Measurements from ENCODE around the gene MBOAT7. TPM values are rescaled to one million over a fixed set of nuclear protein-coding genes. Genes with fewer than 3 reads are reported as not detected.
"Not testable (repeated sequence)": the region's sequence is repeated elsewhere in the genome, so short reads cannot be mapped to it uniquely, and the experiment has no call there.

Gene MBOAT7
- total RNA-seq, 1 experiment from 2014 or later = 27.5 TPM

GRCh38 chr19:54209811-54210494, 20.6 kb upstream of the MBOAT7 start:
- DNase-seq (ENCODE audit: extremely low read depth, low read depth) = peak; percentile 74

DNA sequence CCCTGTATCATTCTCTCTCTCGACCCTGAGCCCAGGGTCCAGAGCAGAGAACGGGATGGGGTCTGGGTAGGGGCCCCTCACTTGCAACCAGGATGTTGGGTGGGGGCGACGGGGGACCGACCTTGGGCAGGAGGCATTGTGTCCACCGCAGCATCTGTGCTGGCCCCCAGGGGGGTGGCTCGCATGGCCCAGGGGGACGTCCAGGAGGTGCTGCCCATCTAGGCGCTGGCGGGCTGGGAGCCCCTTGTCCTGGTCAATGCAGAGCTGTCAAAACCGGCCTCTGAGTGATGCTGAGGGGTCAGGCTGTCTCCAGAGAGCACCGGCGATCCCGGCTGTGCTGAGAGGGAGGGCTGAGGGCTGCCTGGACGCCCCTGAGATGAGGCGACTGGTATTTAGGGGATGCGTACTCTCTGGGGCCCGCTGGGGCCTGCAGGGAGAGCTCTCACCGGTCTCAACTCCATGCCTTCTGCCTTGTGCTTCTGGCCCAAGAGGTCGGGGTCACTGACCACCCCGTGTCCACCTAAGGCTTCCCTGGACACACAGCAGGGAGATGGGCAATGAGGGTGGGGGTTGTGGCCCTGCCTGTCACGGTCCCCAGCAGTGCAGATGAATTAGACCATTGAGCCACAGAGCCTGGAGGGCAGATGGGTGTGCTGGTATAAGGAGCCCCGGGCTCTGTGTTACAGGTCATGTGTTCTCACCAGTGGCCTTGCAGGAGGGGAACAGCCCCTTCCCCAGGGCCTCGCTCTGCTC, 19.9 kb upstream of the MBOAT7 start:
- no peak for DNase-seq (ENCODE audit: extremely low read depth, low read depth)

DNA sequence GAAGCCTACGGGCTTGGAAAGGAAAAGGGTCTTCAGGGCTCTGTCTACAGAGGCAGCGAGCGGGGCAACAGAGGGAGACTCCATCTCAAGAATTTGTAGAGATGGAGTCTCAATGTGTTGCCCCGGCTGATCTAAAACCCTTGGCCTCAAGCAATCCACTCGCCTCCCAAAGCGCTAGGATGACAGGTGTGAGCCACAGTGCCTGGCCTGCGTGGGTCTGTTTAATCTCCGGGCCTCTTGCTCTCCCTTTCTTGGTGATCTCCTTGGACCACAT, 19.3 kb upstream of the MBOAT7 start:
- DNase-seq (ENCODE audit: extremely low read depth, low read depth) = no peak

DNA sequence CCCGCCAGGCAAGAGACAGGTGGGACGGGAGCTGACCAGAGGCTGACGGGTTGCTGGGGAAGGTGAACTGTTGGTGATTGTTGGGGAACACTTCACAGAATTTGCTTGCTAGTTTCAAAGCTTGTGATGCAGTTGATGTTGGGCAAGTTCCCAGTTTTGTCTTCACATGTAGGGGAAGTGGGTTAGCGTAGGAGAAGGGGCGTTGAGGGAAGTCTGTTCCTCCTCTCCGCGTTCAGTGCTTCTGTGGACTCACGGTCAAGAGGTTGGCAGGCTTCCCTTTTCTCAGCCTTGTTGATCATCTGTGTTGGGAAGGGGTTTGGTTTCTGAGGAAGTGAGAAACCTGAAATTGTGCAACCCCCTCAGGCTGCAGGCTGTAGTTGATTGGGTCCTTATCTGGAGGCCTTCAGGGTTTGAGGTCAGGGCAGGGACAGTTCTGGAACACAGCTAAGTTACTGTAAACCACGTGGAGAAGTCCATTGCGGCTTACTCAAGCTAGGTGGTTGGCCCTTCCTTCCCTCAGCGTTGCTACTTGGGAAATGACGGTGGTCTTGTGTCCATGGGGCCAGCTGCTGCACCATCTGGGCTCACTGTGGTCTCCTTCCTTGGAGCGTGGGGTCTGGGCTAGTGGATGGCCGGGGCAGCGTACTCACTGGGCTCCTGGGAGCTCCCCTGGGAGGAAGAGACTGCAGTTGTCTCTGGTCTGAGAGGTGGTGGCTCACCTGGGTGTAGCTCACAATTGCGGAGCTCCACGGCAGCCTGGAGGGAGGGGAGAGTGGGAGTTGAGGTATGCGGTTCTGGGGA, 18.8 kb upstream of the MBOAT7 start:
- no peak for DNase-seq (ENCODE audit: extremely low read depth, low read depth)

GRCh38 chr19:54207676-54207982, 18.2 kb upstream of the MBOAT7 start:
- no peak for DNase-seq (ENCODE audit: extremely low read depth, low read depth)

DNA sequence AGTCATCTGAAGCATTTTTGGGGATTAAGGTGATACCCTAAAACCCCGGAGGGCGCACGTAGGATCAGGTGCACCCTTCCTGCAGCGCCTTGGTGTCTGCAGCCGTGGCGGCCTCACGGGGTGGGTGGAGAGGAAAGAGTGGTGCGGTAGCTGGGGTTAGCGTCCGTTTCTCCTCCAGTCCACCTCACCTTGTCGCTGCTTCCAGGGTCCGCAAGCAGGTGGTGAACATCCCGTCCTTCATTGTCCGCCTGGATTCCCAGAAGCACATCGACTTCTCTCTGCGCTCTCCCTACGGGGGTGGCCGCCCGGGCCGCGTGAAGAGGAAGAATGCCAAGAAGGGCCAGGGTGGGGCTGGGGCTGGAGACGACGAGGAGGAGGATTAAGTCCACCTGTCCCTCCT, 17.8 kb upstream of the MBOAT7 start:
- DNase-seq (ENCODE audit: extremely low read depth, low read depth) = not testable (repeated sequence)

- no peak for DNase-seq (ENCODE audit: extremely low read depth, low read depth)
Observed at GRCh38 chr19:54206831-54207177, 17.4 kb upstream of the MBOAT7 start.

GRCh38 chr19:54206030-54206830, 16.9 kb upstream of the MBOAT7 start:
- DNase-seq (ENCODE audit: extremely low read depth, low read depth) = no peak

- no peak for DNase-seq (ENCODE audit: extremely low read depth, low read depth)
Observed at GRCh38 chr19:54204767-54205468, 15.5 kb upstream of the MBOAT7 start.

DNA sequence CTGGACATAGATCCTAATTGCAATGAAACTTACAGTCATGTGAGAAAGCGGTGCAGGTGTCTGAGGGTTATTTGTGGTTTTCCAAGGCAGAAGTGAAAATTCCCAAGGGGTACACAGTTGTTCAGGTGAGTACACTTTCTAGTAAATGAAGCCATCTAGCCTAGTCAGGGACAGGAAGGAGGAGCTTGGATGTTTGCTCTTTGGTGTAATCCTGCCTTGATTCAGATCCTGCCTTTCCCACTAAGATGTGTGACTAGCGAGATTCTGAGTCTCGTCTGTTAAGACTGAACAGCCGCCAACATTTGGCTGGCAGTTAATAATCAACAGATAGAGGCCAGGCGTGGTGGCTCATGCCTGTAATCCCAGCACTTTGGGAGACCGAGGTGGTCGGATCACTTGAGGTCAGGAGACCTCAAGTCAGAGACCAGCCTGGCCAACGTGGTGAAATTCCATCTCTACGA, 13.8 kb upstream of the MBOAT7 start:
- DNase-seq (ENCODE audit: extremely low read depth, low read depth) = no peak

DNA sequence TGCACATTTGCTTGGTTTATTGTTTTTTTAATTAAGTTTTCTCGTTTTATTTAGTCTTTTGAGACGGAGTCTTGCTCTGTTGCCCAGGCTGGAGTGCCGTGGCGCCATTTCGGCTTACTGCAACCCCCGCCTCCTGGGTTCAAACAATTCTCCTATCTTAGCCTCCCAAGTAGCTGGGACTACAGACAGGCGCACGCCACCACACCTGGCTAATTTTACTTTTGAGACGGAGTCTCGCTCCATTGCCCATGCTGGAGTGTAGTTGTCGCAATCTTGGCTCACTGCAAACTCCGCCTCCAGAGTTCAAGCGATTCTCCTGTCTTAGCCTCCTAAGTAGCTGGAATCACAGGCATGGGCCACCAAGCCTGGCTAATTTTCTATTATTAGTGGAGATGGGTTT, 12.6 kb upstream of the MBOAT7 start:
- no peak for DNase-seq (ENCODE audit: extremely low read depth, low read depth)

DNA sequence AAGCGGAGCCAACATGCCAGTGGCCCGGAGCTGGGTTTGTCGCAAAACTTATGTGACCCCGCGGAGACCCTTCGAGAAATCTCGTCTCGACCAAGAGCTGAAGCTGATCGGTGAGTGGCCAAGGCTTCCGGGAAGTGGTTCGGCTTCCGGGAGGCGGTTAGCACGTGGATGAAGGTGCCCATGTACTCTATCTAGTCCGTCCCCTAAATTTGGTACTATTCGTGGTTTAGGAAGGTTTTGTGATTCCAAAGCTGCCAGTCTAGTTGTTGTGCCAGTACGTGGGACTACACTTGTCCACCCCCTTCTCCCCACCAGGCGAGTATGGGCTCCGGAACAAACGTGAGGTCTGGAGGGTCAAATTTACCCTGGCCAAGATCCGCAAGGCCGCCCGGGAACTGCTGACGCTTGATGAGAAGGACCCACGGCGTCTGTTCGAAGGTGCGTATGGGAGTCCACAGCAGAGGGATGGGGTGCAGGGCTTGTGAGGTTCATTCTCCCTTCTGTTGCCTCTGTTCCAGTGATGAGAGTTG, 11.9 kb upstream of the MBOAT7 start:
- DNase-seq (ENCODE audit: extremely low read depth, low read depth) = no peak

DNA sequence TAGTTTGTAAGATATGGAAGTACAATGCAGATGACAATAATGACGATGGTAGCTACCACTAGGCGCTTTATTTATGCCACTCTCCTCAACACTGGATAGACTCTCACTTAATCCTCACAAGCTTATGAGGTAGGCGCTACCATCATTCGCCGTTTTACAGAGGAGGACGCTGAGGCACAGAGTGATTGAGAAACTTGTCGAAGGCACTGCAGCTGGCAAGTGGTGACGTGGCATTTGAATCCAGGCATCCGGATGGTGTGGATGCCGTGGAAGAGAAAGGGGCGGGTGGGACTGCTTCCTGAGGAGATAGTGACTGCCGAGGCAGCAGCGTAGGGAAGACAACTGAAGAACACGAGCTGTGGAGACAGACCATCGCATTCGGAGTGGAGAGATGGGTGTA, 10.0 kb upstream of the MBOAT7 start:
- no peak for DNase-seq (ENCODE audit: extremely low read depth, low read depth)

DNA sequence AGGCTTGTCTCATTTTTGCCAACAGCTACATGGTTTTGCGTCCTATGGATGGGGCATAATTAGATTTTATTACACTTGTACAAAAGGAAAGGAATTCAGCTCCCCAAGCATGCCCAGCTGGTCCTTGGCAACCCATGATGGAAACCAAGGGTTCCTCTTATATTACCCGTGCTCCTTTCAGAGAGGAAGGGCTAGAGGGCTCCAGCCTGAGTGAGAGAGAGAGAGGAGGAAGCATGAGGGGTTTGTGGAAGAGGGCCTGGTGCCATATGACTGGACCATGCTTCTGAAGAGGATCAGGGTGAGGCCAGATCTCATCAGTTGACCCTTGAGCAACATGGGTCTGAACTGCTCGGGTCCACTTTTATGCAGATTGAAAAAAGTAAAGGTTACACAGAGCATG, 7.7 kb upstream of the MBOAT7 start:
- DNase-seq (ENCODE audit: extremely low read depth, low read depth) = no peak

DNA sequence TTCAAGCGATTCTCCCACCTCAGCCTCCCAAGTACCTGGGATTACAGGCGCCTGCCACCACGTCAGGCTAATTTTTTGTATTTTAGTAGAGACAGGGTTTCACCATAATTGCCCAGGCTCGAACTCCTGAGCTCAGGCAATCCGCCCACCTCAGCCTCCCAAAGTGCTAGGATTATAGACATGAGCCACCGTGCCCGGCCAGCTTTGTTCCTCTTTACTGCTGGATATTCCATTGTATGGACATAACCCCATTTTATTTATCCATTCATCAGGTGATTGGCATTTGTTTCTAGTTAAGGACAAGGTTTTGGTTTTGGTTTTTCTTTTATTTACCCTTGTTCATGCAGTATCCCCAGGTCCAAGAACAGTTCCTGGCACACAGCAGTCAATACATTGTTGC, 7.2 kb upstream of the MBOAT7 start:
- DNase-seq (ENCODE audit: extremely low read depth, low read depth) = no peak

- DNase-seq (ENCODE audit: extremely low read depth, low read depth) = not testable (repeated sequence)
Observed at GRCh38 chr19:54194463-54194862, 5.1 kb upstream of the MBOAT7 start.

GRCh38 chr19:54193011-54193410, 3.6 kb upstream of the MBOAT7 start:
- no peak for DNase-seq (ENCODE audit: extremely low read depth, low read depth)

- no peak for DNase-seq (ENCODE audit: extremely low read depth, low read depth)
Observed at GRCh38 chr19:54191811-54192453, 2.6 kb upstream of the MBOAT7 start.

DNA sequence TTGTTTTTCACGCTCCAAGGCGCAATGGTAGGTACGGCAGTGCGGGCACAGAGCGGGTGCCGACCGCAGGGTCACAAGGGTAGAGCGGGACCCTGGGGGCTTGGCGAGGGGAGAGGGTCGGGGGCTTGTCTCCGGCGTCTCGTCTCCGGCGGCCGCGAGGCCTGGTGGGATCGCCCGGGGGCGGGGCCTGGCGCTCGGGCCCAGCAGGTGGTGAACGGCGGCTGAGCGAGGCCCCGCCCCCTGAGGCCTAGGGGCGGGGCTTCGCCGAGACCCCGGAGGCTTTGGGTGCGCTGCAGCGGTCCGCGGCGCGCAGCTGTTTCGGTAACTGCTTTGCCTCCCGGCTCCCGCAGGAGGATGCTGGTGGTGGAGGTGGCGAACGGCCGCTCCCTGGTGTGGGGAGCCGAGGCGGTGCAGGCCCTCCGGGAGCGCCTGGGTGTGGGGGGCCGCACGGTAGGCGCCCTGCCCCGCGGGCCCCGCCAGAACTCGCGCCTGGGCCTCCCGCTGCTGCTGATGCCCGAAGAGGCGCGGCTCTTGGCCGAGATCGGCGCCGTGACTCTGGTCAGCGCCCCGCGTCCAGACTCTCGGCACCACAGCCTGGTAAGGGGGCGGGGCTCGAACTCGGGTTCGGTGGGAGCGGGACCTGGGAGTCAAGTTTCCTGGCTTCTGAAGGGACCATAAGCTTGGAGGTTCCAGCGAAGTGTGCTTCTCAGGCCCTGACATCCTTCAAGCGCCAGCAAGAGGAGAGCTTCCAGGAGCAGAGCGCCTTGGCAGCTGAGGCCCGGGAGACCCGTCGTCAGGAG, 1.8 kb upstream of the MBOAT7 start, which contains the start of gene TSEN34:
TSEN34 (plus strand) TSS at position 298 of the 800 bp plus-strand sequence; CDS start at position 355, 57 bp downstream.
- peak; percentile 60 for DNase-seq (ENCODE audit: extremely low read depth, low read depth)

All from NCI-H460 (cell line).